GM18868 (cell line): ENCODE measurements around the gene TMEM229A.
A peak's percentile ranks its signal among the peaks of the same experiment; 100 is the strongest.
"Not testable (repeated sequence)": the region's sequence is repeated elsewhere in the genome, so short reads cannot be mapped to it uniquely, and the experiment has no call there.

Source experiments
- ATAC-seq: cut with Tn5 transposase; IDR thresholded peaks from one replicate; pipeline ENCODE4 v1.9.1; 2021; ENCODE audit warnings: mild to moderate bottlenecking, moderate library complexity; ENCODE audit not compliant: unreplicated experiment

TMEM229A gene

DNA sequence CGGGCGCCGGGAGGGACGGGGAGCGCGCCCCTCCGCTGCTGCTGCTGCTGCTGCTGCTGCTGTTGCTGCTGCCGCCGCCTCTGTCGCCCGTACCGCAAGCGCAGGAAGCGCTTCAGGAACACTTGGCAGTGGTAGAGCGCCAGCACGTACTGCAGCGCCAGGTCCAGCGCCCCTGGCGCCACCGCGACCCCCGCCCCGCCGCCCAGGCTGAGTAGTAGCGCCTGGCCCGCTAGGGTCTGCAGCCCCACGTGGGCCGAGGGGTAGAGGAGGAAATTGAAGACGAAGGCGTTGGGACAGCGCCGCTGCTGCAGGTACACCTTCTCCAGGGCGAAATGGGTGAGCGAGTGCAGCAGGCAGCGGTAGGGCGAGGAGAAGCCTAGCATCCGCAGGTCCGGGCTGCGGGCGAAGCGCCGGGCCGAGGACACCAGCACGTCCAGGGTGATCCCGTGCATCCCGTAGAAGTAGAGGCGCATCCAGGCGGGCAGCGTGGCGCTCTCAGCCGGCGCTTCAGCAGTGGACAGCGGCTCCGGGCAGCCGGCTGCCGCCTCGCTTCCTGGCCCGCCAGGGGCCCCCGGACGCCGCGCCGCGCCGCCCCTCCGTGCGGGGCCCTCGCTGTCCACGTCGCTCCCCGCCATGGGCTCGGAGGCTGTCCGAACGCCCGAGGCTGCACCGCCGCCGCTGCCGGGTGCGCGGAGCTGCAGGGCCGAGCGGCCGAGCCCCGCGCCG lies at the start of gene TMEM229A:
TSS of gene TMEM229A (minus strand) at position 699 of the 726 bp plus-strand sequence. CDS start at position 635, 64 bp downstream.
- peak; percentile 73 for ATAC-seq

DNA sequence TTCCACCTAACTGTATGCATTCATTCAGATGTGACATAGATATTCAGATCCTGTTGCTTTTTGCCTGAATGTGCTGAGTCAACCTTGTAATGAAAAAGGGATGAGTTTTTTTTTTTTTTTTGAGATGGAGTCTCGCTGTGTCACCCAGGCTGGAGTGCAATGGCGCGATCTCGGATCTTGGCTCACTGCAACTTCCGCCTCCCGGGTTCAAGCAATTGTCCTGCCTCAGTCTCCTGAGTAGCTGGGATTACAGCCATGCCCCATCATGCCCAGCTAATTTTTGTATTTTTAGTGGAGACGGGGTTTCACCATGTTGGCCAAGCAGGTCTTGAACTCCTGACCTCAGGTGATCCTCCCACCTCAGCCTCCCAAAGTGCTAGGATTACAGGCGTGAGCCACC lies 49.4 kb upstream of the TMEM229A start:
- not testable (repeated sequence) for ATAC-seq

DNA sequence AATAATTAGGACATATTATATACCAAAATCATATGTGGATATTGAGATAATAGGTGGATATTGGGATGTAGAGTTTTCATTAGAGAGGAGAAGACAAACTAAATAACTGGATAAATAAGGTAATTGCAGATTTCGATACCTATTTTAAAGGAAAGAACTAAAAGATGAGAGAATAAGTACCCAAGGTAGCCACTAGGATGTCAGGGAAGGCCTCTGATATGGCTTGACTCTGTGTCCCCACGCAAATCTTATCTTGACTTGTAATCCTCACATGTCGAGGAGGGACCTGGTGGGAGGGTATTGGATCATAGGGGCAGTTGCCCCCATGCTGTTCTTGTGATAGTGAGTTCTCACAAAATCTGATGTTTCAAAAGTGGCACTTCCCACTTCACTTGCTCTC lies 44.7 kb upstream of the TMEM229A start:
- no peak for ATAC-seq

DNA sequence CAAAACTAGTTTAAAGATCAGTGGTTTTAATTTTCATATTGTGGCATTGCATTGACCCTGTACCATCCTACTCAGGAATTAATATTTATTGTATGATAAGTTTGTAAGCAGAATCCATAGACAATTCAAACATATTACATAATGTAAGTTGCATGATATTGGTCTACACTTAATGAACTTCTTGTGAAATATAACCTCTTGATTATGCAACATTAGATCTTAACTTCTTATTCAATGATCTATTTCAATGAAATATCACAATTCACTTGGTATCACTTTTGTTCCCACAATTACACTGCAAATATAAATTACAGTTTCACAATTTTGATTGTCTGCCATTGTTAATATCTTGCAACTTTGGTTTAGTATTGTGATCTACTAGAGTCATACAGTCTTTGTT lies 44.0 kb upstream of the TMEM229A start:
- no peak for ATAC-seq

DNA sequence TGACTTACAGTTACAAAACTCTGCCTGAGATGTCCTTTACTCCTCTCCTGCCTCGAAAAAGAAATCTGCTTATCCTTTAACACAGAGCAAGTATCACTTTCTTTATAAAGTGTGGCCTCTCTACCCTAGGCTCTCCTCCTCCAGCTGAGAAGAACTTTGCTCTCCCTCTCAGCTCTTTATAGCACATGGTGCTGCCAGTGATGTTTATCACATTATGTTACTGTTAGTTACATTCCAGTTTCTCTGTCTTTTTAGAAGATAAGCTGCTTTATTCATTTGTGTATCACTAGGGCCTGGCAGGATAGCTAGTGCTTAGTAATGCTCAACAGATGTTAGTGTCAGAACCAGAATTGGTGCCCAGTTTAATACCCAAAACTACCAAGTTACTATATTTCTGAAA lies 41.1 kb upstream of the TMEM229A start:
- ATAC-seq, result no peak

DNA sequence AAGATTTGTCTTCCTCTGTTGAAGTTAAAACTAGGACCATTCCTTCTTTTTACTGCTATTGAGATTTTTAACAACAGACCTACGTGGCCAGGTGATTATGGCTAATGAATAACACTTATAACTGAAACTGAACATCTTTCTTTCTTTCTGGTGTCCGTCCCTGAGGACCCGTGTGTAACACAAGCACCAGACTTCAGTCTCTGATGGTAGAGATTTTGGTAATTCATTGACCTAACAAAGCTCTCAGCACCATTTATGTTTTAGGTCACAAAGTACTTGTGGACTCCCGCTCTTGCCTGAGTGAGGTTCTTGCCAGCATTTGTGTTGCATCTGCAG lies 40.4 kb upstream of the TMEM229A start:
- no peak for ATAC-seq

DNA sequence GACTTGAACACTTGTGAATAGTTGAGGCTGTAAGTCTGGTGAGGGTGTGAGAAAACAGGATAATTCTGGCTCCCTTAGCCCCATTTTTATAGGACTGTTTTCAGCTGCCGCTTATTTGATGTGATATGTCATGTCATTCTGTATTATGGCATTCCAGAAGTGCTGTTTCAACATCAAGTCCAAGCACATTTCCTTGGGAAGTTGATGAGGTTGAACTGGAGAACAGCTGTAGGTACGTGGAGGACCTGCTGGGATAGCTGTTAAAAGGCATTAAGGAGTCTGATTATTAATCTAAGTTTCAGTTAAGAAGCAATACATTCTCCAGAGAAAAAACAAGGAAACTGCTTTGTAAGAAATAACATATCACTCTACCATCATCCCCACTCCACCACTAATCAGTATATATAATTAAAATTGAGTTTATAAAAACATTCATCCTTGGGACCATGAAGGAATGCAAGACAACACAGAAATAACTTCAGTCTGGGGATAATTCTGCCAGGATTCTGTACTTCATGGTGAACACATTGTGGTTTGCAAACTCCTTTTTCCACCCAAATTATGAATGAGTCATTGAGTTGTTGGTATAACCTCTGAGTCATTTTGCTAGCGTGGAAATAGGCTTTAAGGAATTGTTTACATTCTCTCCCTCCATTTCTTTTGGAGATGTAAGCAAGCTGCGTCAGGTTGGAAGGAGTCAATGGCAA lies 39.9 kb upstream of the TMEM229A start:
- ATAC-seq, result no peak

DNA sequence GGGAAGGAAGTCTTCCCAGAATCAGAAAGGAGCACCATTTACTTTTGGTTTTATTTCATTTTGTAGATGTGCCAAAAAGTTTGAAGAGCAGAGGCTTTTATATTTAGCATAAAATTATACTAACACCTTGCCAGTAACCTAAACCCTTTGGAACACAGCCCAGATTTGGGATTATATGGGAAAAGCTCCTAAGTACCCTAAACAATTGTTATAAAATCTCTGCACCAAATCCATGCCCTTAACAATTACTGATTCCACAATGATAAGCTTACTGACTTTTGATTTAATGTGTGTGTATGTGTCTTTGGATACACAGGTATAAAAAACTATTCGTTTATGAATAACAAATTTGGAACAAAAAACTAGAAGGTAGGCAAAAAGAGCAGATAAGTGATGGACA lies 39.0 kb upstream of the TMEM229A start:
- ATAC-seq, result no peak

DNA sequence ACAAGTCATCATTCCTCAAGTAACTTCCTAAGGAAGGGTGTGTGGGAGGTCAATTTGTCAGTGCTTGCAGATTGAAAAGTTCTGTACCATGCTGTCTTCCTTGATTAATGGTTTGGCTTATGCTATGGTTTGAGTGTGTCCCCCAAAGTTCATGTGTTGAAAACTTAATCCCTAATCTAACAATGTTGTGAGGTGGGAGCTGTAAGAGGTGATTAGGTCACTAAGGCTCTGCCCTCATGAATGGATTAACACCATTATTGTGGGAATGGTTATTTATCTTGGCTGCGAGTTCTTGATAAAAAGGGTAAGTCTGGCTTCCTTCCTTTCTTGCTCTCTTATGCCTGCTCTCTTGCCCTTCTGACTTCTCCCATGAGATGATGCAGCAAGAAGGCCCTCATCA lies 29.3 kb upstream of the TMEM229A start:
- no peak for ATAC-seq

DNA sequence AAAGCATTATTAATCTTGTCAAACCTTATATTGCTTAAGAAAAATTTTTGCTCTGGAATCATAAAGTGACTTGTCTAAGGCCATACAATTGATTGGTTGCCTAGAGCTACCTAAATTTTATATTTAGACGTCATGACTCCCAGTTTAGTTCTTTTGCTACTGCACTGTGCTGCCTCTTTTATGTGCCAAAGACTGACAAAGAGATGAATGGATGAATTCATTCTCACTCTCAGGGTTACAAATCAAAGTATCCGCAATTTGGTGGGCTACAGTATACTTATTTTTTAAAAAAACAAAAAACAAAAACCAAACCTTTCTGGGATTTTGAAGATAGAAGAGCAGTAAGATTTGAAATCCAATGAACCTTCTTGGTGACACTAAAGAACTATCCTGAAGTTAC lies 27.7 kb upstream of the TMEM229A start:
- ATAC-seq, result no peak

DNA sequence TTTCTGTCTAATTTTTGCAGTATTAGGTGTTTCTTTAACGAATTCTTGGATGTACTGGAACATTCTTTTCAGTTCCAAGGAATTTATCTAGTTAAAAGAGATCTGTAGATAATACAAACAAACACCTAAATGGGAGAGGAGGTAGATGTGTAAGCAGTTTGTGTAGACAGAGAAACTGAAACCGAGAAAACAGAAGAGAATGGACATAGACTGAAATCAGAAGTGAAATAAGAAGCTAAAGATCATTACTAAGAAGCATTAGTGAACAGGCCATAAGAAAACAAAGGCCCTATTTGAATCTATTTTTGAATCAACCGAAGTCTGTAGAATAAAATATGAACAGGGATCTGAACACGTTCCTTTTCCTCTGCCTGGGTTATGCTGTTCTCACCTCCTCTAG lies 26.5 kb upstream of the TMEM229A start:
- ATAC-seq, result peak; percentile 100

DNA sequence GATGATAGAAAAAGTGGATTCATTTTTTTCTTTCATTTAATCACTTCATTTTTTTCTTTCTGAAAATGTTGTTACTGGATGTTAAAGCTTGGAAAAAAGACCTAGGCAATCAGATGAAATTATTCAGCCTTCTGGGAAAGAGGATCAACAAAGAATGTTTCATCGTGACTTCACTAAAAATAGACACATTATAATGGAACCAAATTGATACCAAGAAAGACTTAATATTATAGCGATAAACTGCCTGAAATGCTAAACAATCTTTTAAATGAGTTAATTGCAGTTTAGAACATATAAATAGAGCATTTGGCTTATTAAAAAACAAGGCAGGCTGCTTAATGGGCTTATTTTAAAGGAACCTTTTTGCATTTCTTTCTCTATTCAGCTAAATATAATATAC lies 25.6 kb upstream of the TMEM229A start:
- no peak for ATAC-seq

DNA sequence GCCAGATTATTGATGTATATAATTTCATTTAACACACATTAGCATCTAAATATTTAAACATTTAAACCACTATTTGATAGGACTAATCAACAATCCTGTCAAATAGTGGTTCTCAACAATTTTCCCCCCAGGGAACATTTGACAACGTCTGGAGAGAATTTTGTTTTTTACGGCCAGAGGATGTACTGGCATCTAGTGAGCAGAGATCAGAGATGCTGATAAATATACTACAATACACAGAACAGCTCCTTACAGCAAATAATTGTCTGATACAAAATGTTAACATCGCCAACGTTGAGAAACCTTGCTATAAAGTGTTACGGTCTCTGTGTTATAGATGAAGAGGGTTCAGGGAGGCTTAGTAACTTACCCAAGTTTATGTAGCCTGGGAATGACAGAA lies 25.0 kb upstream of the TMEM229A start:
- no peak for ATAC-seq

DNA sequence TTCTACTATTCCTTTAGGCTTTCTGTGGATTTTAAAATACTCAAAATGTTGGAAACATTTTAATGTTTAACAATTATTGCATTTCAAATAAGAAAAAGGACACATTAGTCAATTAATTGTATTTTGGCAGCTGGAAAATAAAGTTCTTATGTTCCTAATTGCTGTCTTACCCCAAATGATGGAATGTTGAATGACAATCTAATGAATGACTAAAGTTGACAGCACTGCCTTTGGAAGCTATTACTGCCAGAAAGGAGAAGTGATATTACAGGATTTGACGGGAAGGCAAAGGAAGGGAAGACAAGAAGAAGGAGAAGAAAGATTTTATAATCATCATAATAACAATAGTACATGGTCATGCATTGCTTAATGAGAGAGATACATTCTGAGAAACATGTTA lies 23.4 kb upstream of the TMEM229A start:
- no peak for ATAC-seq

DNA sequence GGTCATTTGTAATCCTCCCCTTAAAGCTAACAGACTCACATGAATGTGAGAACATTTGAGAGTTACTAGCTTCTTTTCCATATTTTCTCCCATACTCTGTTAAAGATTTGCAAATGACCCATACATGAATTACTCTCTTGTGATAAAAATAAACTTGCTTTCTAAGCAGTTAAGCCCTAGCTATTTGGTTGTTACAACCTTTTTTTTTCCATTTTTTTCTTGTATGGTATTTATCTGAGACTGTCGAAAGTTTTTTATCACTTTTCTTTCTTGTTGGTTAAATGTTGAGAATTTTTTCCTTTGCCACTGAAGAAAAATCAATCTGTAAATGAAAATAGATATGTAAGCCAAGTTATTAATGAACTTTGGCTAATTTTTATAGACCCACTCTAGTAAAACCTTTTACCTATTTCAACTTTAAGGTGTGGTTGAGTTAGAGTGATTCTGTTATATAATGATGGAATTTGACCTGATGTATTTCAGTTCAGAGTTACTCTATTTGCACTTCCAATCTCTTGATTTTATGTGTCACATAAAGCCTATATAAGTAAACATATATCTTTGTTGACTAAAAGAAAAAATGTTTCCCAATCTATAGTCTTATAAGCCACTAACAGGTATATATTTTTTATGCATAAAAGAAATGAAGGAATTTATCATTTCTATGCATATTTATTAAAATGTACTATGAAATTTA lies 19.0 kb upstream of the TMEM229A start:
- no peak for ATAC-seq

DNA sequence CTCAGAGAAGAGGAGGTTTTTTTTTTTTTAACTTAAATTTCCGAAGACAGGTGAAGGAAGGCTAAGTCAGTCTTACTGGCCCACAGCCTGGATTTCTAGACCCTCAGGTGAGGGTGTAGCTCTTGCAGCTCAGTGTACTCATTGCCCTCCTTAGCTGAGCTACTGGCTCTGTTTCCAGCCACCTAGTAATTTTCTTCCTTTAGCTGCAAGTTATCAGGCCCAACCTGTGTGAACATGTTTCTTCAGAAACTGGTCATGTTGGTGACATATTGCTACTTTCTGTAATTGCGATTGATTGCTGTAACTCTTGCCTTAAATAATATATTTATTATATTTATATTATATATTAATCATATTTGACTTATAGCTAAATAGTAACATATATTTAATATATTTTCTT lies 10.0 kb upstream of the TMEM229A start:
- no peak for ATAC-seq

DNA sequence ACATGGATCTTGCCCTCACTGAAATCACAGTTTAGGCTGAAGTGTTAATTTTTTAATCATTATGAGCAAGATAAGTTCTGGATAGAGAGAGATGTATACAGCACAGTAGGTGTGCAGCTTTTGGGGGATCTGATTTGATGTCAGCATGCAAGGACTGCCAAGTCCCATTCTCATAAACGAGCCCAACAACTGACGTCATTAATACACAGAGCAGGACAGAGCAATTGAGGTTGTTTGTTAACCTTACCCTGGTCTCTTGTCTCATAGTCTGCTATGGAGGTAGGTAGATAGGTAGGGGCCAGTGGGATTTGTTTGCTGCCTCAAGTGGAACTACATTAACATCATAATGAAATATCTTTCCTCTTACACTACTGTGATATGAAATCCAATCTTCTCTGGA lies 8.6 kb upstream of the TMEM229A start:
- no peak for ATAC-seq

DNA sequence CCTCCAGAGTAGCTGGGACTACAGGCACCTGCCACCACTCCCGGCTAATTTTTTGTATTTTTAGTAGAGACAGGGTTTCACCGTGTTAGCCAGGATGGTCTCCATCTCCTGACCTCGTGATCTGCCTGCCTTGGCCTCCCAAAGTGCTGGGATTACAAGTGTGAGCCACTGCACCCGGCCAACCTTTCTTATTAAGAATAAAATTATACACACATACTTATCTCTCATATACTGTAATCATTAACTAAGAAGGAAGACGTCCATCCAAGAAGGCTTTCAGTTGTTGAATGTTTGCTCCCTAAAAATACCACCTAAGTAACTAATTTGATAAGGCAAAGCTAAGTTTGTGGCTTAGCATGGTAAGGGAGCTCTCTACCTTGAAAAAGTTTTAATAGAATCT lies 5.0 kb upstream of the TMEM229A start:
- ATAC-seq, result not testable (repeated sequence)

DNA sequence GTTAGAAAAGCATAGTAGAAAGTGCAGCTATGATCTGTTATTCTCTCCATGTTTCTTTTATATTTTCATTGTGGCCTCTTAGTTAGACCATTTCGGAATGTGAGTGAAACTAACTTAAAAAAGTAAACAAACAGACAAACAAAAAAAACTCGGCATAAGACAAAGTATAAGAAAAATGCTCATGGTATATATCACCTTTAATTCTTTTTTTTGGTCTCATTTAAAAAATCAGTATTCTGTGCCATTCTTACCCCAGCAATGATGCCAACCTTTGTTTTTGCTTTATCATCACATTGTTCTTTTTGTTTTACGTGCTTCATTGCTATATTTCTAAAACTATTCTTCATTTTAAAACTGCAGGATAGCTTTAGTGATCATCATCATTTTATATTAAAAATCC lies 2.8 kb upstream of the TMEM229A start:
- ATAC-seq, result no peak

DNA sequence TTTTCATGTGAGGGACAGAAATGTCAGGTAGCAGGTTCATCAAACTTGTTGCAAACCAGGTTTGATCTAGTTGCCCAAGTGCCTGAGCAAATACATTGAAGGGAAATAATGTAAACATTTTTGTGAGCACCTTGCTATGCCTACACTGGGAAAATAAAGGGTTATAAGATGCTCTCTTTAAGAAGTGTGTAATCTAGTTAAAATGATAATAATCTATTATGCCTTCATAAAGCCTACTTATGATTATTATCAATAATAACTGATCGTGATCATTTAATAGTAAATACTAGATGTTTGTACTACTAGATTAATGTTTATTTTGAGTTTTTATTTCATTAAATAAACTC lies 1.9 kb upstream of the TMEM229A start:
- ATAC-seq, result no peak

DNA sequence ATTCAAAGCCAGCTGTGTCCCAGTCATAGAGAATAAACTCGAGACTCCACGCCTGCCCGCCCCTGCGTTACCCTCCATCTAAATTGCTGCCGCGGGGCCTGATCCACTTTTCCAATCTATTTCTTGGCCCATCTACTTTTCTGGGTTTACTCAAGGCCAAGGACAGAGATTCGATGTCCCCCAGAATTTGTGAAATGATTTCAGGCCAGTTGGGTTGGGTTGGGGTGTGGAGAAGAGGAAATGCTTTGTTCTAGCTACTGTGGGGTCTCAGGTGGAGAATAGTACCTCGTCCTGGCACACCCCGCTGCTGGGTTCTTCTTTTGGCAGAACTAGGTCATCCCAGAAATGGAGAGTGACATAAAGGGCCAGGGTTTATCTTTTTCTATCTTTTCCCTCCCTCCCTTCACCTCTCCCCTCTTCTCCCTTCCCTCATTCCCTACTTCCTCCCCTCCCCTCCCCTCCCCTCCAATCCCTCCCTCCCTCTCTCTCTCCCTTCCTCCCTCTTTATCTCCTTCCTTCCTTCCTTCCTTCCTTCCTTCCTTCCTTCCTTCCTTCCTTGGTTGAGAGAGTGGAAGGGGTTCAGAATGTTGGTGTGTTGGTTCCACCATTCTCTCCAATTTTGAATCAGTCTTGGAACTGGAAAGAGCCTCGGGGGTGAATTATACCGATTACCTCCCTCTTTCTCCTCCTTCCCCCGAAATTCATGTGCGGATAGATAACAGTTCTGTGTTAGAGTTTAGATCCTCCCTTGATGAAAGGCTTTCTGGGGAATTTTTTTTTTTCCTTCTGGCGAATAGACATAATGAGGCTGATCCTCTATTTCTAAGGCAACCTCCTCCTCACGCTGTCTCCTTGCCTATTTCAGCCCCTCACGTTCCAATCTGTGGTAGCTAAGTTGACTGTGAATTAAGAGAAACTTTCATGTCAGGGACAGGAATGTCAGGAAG lies 1.2 kb upstream of the TMEM229A start:
- ATAC-seq, result no peak
